ENCODE results near the gene CPLX3. TPM values are rescaled to one million over a fixed set of nuclear protein-coding genes. Genes with fewer than 3 reads are reported as not detected.
A peak's percentile ranks its signal among the peaks of the same experiment; 100 is the strongest.

The CPLX3 gene
- total RNA-seq, 1 experiment from 2014 or later, result not detected

- Histone ChIP-seq H3K4ac (ENCODE audit: low read depth, low read length) (no peak overlapping the region), H3K9ac (ENCODE audit: extremely low read depth, insufficient read length, low read length) (no peak overlapping the region), H3T11ph (ENCODE audit: low read length) (no peak overlapping the region), H3K27ac (ENCODE audit: insufficient read length, low read depth, low read length) (no peak overlapping the region), H4K20me1 (ENCODE audit: control insufficient read depth, insufficient read depth, insufficient read length) (no peaks in the 10 kb centered on the region), H2BK12ac (ENCODE audit: insufficient read length, low read depth, low read length) (no peak overlapping the region), H4K91ac (ENCODE audit: insufficient read length, low read depth, low read length) (no peak overlapping the region), H2AFZ (ENCODE audit: low read length) (no peak overlapping the region), H3K9me3 (ENCODE audit: control insufficient read depth, low read depth, low read length) (no peaks in the 10 kb centered on the region), H3K23ac (ENCODE audit: insufficient read length, low read depth, low read length) (no peak overlapping the region), H3K14ac (ENCODE audit: insufficient read depth, low read length) (no peak overlapping the region), H3K27me3 (ENCODE audit: insufficient read depth, low read length) (peaks cover 4% of the 10 kb centered on the region; the same call in 1 of the 2 replicates), H4K8ac (replicated peaks; ENCODE audit: insufficient read length, low read depth, low read length) (no peak overlapping the region), H2BK5ac (ENCODE audit: insufficient read length, low read length) (no peak overlapping the region), H3K79me2 (ENCODE audit: insufficient read depth, low read length) (no peaks in the 10 kb centered on the region), H2AK5ac (ENCODE audit: insufficient read length, low read length) (no peak overlapping the region), H2BK15ac (ENCODE audit: low read depth, low read length) (no peak overlapping the region), H3K18ac (ENCODE audit: insufficient read length, low read depth, low read length) (no peak overlapping the region), H2BK120ac (ENCODE audit: low read depth, low read length, poor library complexity, severe bottlenecking) (no peak overlapping the region), H4K5ac (ENCODE audit: insufficient read length, low read depth, low read length) (no peak overlapping the region), H2BK20ac (ENCODE audit: low read depth, low read length, poor library complexity, severe bottlenecking) (no peak overlapping the region), H3K56ac (ENCODE audit: insufficient read length, low read depth, low read length) (no peak overlapping the region), H3K23me2 (ENCODE audit: insufficient read length, low read depth, low read length, poor library complexity, severe bottlenecking) (peaks cover 11% of the 10 kb centered on the region), H3K4me2 (ENCODE audit: insufficient read depth, insufficient read length, low read length) (peak overlapping the region; percentile 92), H3K4me1 (ENCODE audit: insufficient read depth, low read length) (peaks cover 4% of the 10 kb centered on the region; the same call in 1 of the 2 replicates), H3K79me1 (ENCODE audit: insufficient read depth, low read depth, low read length, poor library complexity, severe bottlenecking) (no peaks in the 10 kb centered on the region)
- Mint-ChIP-seq H3K4me1 (peaks cover 32 to 48% of the 10 kb centered on the region in 2 experiments), H3K27me3 (ENCODE audit: low read depth) (peaks cover 29% of the 10 kb centered on the region), H3K9me3 (no peaks in the 10 kb centered on the region), H3K4me3 (peak overlapping the region; percentile 81 to 87), H3K36me3 (ENCODE audit: insufficient read depth in 1 of 3, low read depth in 3 of 3) (peaks cover 0 to 5% (median 4%) of the 10 kb centered on the region in 3 experiments; a peak in 3 of 7 replicates), H3K27ac (no peak overlapping the region)
- no CpG with 5 or more reads among the region's 13 CpGs for WGBS (ENCODE audit: extremely low coverage, insufficient read length, low lambda C conversion rate)
- no peak for DNase-seq
- TF ChIP-seq, protein P1, sequence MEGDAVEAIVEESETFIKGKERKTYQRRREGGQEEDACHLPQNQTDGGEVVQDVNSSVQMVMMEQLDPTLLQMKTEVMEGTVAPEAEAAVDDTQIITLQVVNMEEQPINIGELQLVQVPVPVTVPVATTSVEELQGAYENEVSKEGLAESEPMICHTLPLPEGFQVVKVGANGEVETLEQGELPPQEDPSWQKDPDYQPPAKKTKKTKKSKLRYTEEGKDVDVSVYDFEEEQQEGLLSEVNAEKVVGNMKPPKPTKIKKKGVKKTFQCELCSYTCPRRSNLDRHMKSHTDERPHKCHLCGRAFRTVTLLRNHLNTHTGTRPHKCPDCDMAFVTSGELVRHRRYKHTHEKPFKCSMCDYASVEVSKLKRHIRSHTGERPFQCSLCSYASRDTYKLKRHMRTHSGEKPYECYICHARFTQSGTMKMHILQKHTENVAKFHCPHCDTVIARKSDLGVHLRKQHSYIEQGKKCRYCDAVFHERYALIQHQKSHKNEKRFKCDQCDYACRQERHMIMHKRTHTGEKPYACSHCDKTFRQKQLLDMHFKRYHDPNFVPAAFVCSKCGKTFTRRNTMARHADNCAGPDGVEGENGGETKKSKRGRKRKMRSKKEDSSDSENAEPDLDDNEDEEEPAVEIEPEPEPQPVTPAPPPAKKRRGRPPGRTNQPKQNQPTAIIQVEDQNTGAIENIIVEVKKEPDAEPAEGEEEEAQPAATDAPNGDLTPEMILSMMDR (conservative IDR thresholded peaks at IDR 0.05), result no peak
Observed at GRCh38 chr15:74783072-74783807, 43.2 kb upstream of the CPLX3 start.

Data from H9 (cell line).